Cardiac muscle cell (in vitro differentiated cells and primary cell): ENCODE data around the gene TMEM247. TPM values are rescaled to one million over a fixed set of nuclear protein-coding genes. Genes with fewer than 3 reads are reported as not detected.

Experiments
- DNase-seq, 2 donors: peaks; one replicate each; pipeline versions ENCODE4 v3.0.0 to v3.0.0-alpha.2; 2010 to 2017; ENCODE audit warnings: low read depth in 1 of 2, low spot score in 1 of 2
- H3K27ac ChIP-seq: fragments of 200-600 bp; sonication (generic); 2 replicates; pipeline ENCODE4 v1.5.1; 2016
- H3K27me3 ChIP-seq: fragments of 200-600 bp; sonication (generic); 2 replicates; pipeline ENCODE4 v1.6.0; 2016; ENCODE audit warnings: control low read depth
- H3K36me3 ChIP-seq: fragments of 200-600 bp; sonication (generic); 2 replicates; pipeline ENCODE4 v1.5.1; 2016; ENCODE audit warnings: control low read depth
- H3K4me1 ChIP-seq: fragments of 200-600 bp; sonication (generic); 2 replicates; pipeline ENCODE4 v1.8.1; 2017; ENCODE audit warnings: low read depth, mild to moderate bottlenecking, mixed run types
- H3K4me3 ChIP-seq: fragments of 200-600 bp; sonication (generic); 2 replicates; pipeline ENCODE4 v1.5.1; 2016; ENCODE audit warnings: mild to moderate bottlenecking
- H3K9me3 ChIP-seq: fragments of 200-600 bp; sonication (generic); 2 replicates; pipeline ENCODE4 v1.5.1; 2017; ENCODE audit warnings: low read depth, mild to moderate bottlenecking, control low read depth
- CTCF ChIP-seq: IDR thresholded peaks from 2 replicates; pipeline ENCODE4 v1.5.1; 2012; ENCODE audit warnings: low read depth, mild to moderate bottlenecking, low read length
- polyA plus RNA-seq: library from polyadenylated mRNA; unstranded; fragments of >200 nt; fragmentation: Nextera tagmentation; extraction: Ambion mirVana; gene quantifications from 2 replicates; pipeline ENCODE4 v1.2.1, GENCODE V29; 2016
- total RNA-seq: library from RNA; depleted of rRNA; stranded (reverse); fragments of >200 nt; gene quantifications from 2 replicates; pipeline ENCODE4 v1.2.3, GENCODE V29; 2016

The TMEM247 gene
- total and polyA plus RNA-seq, 2 experiments from 2014 or later = not detected

GRCh38 chr2:46500801-46501200 lies 21.4 kb downstream of the TMEM247 start:
- Histone ChIP-seq H3K27me3 (peaks cover 23% of the 10 kb centered on the region), H3K9me3 (no peaks in the 10 kb centered on the region), H3K4me1 (peaks cover 3% of the 10 kb centered on the region), H3K4me3 (peak overlapping the region; percentile 47), H3K36me3 (no peaks in the 10 kb centered on the region), H3K27ac (no peak overlapping the region)
- no peak for DNase-seq
- no peak for TF ChIP-seq CTCF

- Histone ChIP-seq H3K4me3 (no peak overlapping the region), H3K4me1 (peaks cover 3% of the 10 kb centered on the region), H3K27ac (no peak overlapping the region), H3K9me3 (no peaks in the 10 kb centered on the region), H3K27me3 (peaks cover 20% of the 10 kb centered on the region), H3K36me3 (no peaks in the 10 kb centered on the region)
- TF ChIP-seq CTCF = no peak
- no peak for DNase-seq
Observed at GRCh38 chr2:46502291-46502885, 23.0 kb downstream of the TMEM247 start.

GRCh38 chr2:46503686-46504085 lies 24.3 kb downstream of the TMEM247 start:
- DNase-seq = no peak
- no peak for TF ChIP-seq CTCF
- H3K27me3 ChIP-seq = peaks cover 8% of the 10 kb centered on the region
- peaks cover 3% of the 10 kb centered on the region for H3K4me1 ChIP-seq
- no peak overlapping the region for H3K27ac ChIP-seq
- H3K4me3 ChIP-seq = no peak overlapping the region
- no peaks in the 10 kb centered on the region for H3K9me3 ChIP-seq
- no peaks in the 10 kb centered on the region for H3K36me3 ChIP-seq

- Histone ChIP-seq H3K4me1 (peaks cover 3% of the 10 kb centered on the region), H3K36me3 (no peaks in the 10 kb centered on the region), H3K27me3 (peaks cover 2% of the 10 kb centered on the region), H3K27ac (no peak overlapping the region), H3K9me3 (no peaks in the 10 kb centered on the region), H3K4me3 (no peak overlapping the region)
- no peak for DNase-seq
- no peak for TF ChIP-seq CTCF
Observed at GRCh38 chr2:46504221-46504620, 24.9 kb downstream of the TMEM247 start.

GRCh38 chr2:46504685-46505471 lies 25.5 kb downstream of the TMEM247 start:
- no peak for TF ChIP-seq CTCF
- H3K27me3 ChIP-seq = no peaks in the 10 kb centered on the region
- H3K4me1 ChIP-seq = peaks cover 3% of the 10 kb centered on the region
- H3K27ac ChIP-seq = no peak overlapping the region
- H3K4me3 ChIP-seq = no peak overlapping the region
- H3K9me3 ChIP-seq = no peaks in the 10 kb centered on the region
- DNase-seq = no peak
- no peaks in the 10 kb centered on the region for H3K36me3 ChIP-seq
